PC-3 (cell line): ENCODE data around the gene OPTN. TPM values are rescaled to one million over a fixed set of nuclear protein-coding genes. Genes with fewer than 3 reads are reported as not detected.

ENCODE experiments used
- ATAC-seq: fragments of 200-7000 bp; cut with Tn5 transposase; 2 replicates; pipeline ENCODE4 v1.9.1; 2020; ENCODE audit warnings: mild to moderate bottlenecking, moderate library complexity
- BruUV-seq: library from RNA; stranded (reverse); fragments of 400-500 nt; replicated peaks from 2 replicates; lab custom pipeline; 2021; lab: Mats Ljungman, UMichigan
- CTCF ChIA-PET: fragments of 300-600 bp; sonication (Branson Sonifier 250); formaldehyde crosslinking; loops from one replicate; lab custom pipeline; 2022; ENCODE audit warnings: antibody characterized with exemption; lab: Charles Lee
- POLR2A ChIA-PET: fragments of 300-600 bp; sonication (Branson Sonifier 250); formaldehyde crosslinking; loops from one replicate; lab custom pipeline; 2022; ENCODE audit warnings: antibody characterized with exemption; ENCODE audit not compliant: unreplicated experiment; lab: Charles Lee
- DNase-seq: peaks from one replicate; pipeline ENCODE4 v3.0.0-alpha.2; 2015
- H2AFZ ChIP-seq: fragments of 300-600 bp; sonication (generic); 2 replicates; pipeline ENCODE4 v1.6.0; 2016; ENCODE audit warnings: antibody characterized with exemption, low read length
- H3F3A ChIP-seq: fragments of 300-600 bp; sonication (generic); one replicate; pipeline ENCODE4 v1.6.0; 2017; ENCODE audit warnings: antibody characterized with exemption, low read length, control low read depth, mild to moderate bottlenecking; ENCODE audit not compliant: unreplicated experiment
- H3K27ac ChIP-seq: fragments of 300-600 bp; sonication (generic); 2 replicates; pipeline ENCODE4 v1.5.1; 2016; ENCODE audit warnings: mild to moderate bottlenecking, low read length
- H3K27me3 ChIP-seq: fragments of 300-600 bp; sonication (generic); 2 replicates; pipeline ENCODE4 v1.6.1; 2016; ENCODE audit warnings: low read length, mixed read lengths
- H3K36me3 ChIP-seq: fragments of 300-600 bp; sonication (generic); 2 replicates; pipeline ENCODE4 v1.6.1; 2016; ENCODE audit warnings: low read depth, mixed run types, low read length, mixed read lengths
- H3K4me1 ChIP-seq: fragments of 300-600 bp; sonication (generic); 2 replicates; pipeline ENCODE4 v1.5.1; 2016; ENCODE audit warnings: low read length; ENCODE audit not compliant: insufficient read depth
- H3K4me2 ChIP-seq: fragments of 300-600 bp; sonication (generic); 2 replicates; pipeline ENCODE4 v1.6.0; 2016; ENCODE audit warnings: low read length
- H3K4me3 ChIP-seq: fragments of 300-600 bp; sonication (generic); 2 replicates; pipeline ENCODE4 v1.5.1; 2016; ENCODE audit warnings: mild to moderate bottlenecking, low read length, mixed read lengths
- H3K79me2 ChIP-seq: fragments of 300-600 bp; sonication (generic); 2 replicates; pipeline ENCODE4 v1.6.1; 2017; ENCODE audit warnings: low read length, mixed read lengths
- H3K9ac ChIP-seq: fragments of 300-600 bp; sonication (generic); 2 replicates; pipeline ENCODE4 v1.6.0; 2016; ENCODE audit warnings: mild to moderate bottlenecking, low read length
- H3K9me2 ChIP-seq: fragments of 300-600 bp; sonication (generic); replicated peaks from 2 replicates; pipeline ENCODE4 v1.6.1; 2016; ENCODE audit warnings: mixed run types, low read length, mixed read lengths
- H3K9me3 ChIP-seq: fragments of 300-600 bp; sonication (generic); 2 replicates; pipeline ENCODE4 v1.6.1; 2016; ENCODE audit warnings: low read length, mixed read lengths
- H4K20me1 ChIP-seq: fragments of 300-600 bp; sonication (generic); 2 replicates; pipeline ENCODE4 v1.6.1; 2016; ENCODE audit warnings: low read length, mixed read lengths
- EZH2 ChIP-seq: fragments of 300-600 bp; sonication (generic); IDR thresholded peaks from one replicate; pipeline ENCODE4 v1.6.1; 2017; ENCODE audit warnings: antibody characterized with exemption, mild to moderate bottlenecking, low read length; ENCODE audit not compliant: unreplicated experiment
- EZH2phosphoT487 ChIP-seq: fragments of 300-600 bp; sonication (generic); IDR thresholded peaks from 2 replicates; pipeline ENCODE4 v1.6.1; 2018; ENCODE audit warnings: mild to moderate bottlenecking, antibody characterized with exemption, low read length, borderline replicate concordance
- intact Hi-C: fragments of 100-400 bp; cut with micrococcal nuclease; formaldehyde crosslinking; loops from 2 replicates; pipeline ENCODE4 v1.9.0; 2023
- total RNA-seq: library from RNA; depleted of rRNA; stranded (reverse); fragments of >200 nt; gene quantifications from 2 replicates; pipeline ENCODE4 v1.2.3, GENCODE V29; 2014
- TF ChIP-seq, protein P1 (sequence below): fragments of 300-600 bp; sonication (generic); conservative IDR thresholded peaks from 2 replicates; pipeline ENCODE4 v1.5.1; 2017; ENCODE audit warnings: antibody characterized with exemption, low read depth, mild to moderate bottlenecking, low read length

OPTN gene
- total RNA-seq, 1 experiment from 2014 or later, result 7.9 TPM

- Histone ChIP-seq H3K27ac (peak overlapping the region; percentile 30), H3K9me3 (no peaks in the 10 kb centered on the region), H3K4me1 (no peaks in the 10 kb centered on the region), H2AFZ (peak overlapping the region; percentile 74), H3K4me3 (peak overlapping the region; percentile 91), H4K20me1 (no peaks in the 10 kb centered on the region), H3K36me3 (no peaks in the 10 kb centered on the region), H3F3A (no peaks in the 10 kb centered on the region), H3K9ac (peak overlapping the region; percentile 84), H3K4me2 (peak overlapping the region; percentile 98), H3K27me3 (no peaks in the 10 kb centered on the region), H3K79me2 (peaks cover 17% of the 10 kb centered on the region; the same call in 1 of the 2 replicates), H3K9me2 (no peaks in the 10 kb centered on the region)
- ChIA-PET POLR2A (no interaction called here), CTCF (interaction anchor here (0.6 to 1.3 kb wide), 3 partner anchors 12 to 391 kb away, joined by 3 to 5 read pairs (median 3); no protein-coding TSS in a partner anchor)
- TF ChIP-seq EZH2phosphoT487 (no peak), EZH2 (no peak)
- TF ChIP-seq, protein P1, sequence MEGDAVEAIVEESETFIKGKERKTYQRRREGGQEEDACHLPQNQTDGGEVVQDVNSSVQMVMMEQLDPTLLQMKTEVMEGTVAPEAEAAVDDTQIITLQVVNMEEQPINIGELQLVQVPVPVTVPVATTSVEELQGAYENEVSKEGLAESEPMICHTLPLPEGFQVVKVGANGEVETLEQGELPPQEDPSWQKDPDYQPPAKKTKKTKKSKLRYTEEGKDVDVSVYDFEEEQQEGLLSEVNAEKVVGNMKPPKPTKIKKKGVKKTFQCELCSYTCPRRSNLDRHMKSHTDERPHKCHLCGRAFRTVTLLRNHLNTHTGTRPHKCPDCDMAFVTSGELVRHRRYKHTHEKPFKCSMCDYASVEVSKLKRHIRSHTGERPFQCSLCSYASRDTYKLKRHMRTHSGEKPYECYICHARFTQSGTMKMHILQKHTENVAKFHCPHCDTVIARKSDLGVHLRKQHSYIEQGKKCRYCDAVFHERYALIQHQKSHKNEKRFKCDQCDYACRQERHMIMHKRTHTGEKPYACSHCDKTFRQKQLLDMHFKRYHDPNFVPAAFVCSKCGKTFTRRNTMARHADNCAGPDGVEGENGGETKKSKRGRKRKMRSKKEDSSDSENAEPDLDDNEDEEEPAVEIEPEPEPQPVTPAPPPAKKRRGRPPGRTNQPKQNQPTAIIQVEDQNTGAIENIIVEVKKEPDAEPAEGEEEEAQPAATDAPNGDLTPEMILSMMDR, result no peak
- peak; percentile 14 for DNase-seq
- intact Hi-C loops, result no loop called here
- peak; percentile 45 for ATAC-seq
- TSS peak; percentile 72 for BruUV-seq
Observed at GRCh38 chr10:13100349-13101294, 659 bp downstream of the OPTN start.

GRCh38 chr10:13102002-13102794, 2.2 kb downstream of the OPTN start:
- no peaks in the 10 kb centered on the region for H3K27me3 ChIP-seq
- H3K36me3 ChIP-seq, result no peaks in the 10 kb centered on the region
- TF ChIP-seq EZH2phosphoT487, result no peak
- TF ChIP-seq, protein P1, result no peak
- no peak for TF ChIP-seq EZH2
- no TSS peak for BruUV-seq
- DNase-seq (no peak), ATAC-seq (no peak)
- no peaks in the 10 kb centered on the region for H3K9me2 ChIP-seq
- H3K79me2 ChIP-seq, result peaks cover 17% of the 10 kb centered on the region; the same call in 1 of the 2 replicates
- ChIA-PET CTCF (no interaction called here), POLR2A (no interaction called here)
- peak overlapping the region; percentile 85 for H3K4me2 ChIP-seq
- H3F3A ChIP-seq, result no peaks in the 10 kb centered on the region
- intact Hi-C loops, result no loop called here
- peak overlapping the region; percentile 48; the same call in 1 of the 2 replicates for H2AFZ ChIP-seq
- H3K9ac ChIP-seq, result no peak overlapping the region; the same call in 1 of the 2 replicates
- no peaks in the 10 kb centered on the region for H3K4me1 ChIP-seq
- no peaks in the 10 kb centered on the region for H4K20me1 ChIP-seq
- peak overlapping the region; percentile 57; the same call in 1 of the 2 replicates for H3K4me3 ChIP-seq
- no peak overlapping the region for H3K27ac ChIP-seq
- no peaks in the 10 kb centered on the region for H3K9me3 ChIP-seq
